Cardiac muscle cell (in vitro differentiated cells and primary cell): ENCODE measurements around the gene ANXA1. TPM values are rescaled to one million over a fixed set of nuclear protein-coding genes. Genes with fewer than 3 reads are reported as not detected.

ENCODE experiments used
- DNase-seq, 2 donors: peaks; one replicate each; pipeline versions ENCODE4 v3.0.0 to v3.0.0-alpha.2; 2010 to 2017; ENCODE audit warnings: low read depth in 1 of 2, low spot score in 1 of 2
- H3K27ac ChIP-seq: fragments of 200-600 bp; sonication (generic); 2 replicates; pipeline ENCODE4 v1.5.1; 2016
- H3K27me3 ChIP-seq: fragments of 200-600 bp; sonication (generic); 2 replicates; pipeline ENCODE4 v1.6.0; 2016; ENCODE audit warnings: control low read depth
- H3K36me3 ChIP-seq: fragments of 200-600 bp; sonication (generic); 2 replicates; pipeline ENCODE4 v1.5.1; 2016; ENCODE audit warnings: control low read depth
- H3K4me1 ChIP-seq: fragments of 200-600 bp; sonication (generic); 2 replicates; pipeline ENCODE4 v1.8.1; 2017; ENCODE audit warnings: low read depth, mild to moderate bottlenecking, mixed run types
- H3K4me3 ChIP-seq: fragments of 200-600 bp; sonication (generic); 2 replicates; pipeline ENCODE4 v1.5.1; 2016; ENCODE audit warnings: mild to moderate bottlenecking
- H3K9me3 ChIP-seq: fragments of 200-600 bp; sonication (generic); 2 replicates; pipeline ENCODE4 v1.5.1; 2017; ENCODE audit warnings: low read depth, mild to moderate bottlenecking, control low read depth
- polyA plus RNA-seq: library from polyadenylated mRNA; unstranded; fragments of >200 nt; fragmentation: Nextera tagmentation; extraction: Ambion mirVana; gene quantifications from 2 replicates; pipeline ENCODE4 v1.2.1, GENCODE V29; 2016
- total RNA-seq: library from RNA; depleted of rRNA; stranded (reverse); fragments of >200 nt; gene quantifications from 2 replicates; pipeline ENCODE4 v1.2.3, GENCODE V29; 2016
- TF ChIP-seq, protein P1 (sequence below): IDR thresholded peaks from 2 replicates; pipeline ENCODE4 v1.5.1; 2012; ENCODE audit warnings: low read depth, mild to moderate bottlenecking, low read length

The ANXA1 gene
- total and polyA plus RNA-seq, 2 experiments from 2014 or later, result 1.2 to 13.7 TPM

DNA sequence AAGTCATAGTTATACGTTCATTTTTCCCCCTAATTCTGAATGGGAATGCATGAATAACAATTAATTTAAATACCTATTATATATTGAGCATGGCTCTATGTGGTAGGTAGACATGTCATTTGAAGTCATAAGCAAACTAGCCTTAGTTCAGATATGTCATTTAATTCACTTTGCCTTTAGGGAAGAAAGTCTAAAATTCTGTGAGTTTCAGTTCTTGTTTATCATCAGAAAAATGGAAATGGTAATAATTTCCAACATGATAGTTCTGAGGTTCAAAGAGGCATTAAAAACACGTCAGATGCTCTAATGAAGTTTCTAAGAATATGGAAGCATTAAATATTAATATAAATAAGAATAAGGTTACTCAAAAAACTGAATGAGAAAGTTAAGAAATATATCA is 13.1 kb upstream of the ANXA1 start:
- no peaks in the 10 kb centered on the region for H3K4me1 ChIP-seq
- H3K36me3 ChIP-seq, result no peaks in the 10 kb centered on the region
- no peak overlapping the region for H3K4me3 ChIP-seq
- H3K9me3 ChIP-seq, result peaks cover 2% of the 10 kb centered on the region
- no peaks in the 10 kb centered on the region for H3K27me3 ChIP-seq
- no peak for DNase-seq
- no peak overlapping the region for H3K27ac ChIP-seq
- TF ChIP-seq, protein P1, sequence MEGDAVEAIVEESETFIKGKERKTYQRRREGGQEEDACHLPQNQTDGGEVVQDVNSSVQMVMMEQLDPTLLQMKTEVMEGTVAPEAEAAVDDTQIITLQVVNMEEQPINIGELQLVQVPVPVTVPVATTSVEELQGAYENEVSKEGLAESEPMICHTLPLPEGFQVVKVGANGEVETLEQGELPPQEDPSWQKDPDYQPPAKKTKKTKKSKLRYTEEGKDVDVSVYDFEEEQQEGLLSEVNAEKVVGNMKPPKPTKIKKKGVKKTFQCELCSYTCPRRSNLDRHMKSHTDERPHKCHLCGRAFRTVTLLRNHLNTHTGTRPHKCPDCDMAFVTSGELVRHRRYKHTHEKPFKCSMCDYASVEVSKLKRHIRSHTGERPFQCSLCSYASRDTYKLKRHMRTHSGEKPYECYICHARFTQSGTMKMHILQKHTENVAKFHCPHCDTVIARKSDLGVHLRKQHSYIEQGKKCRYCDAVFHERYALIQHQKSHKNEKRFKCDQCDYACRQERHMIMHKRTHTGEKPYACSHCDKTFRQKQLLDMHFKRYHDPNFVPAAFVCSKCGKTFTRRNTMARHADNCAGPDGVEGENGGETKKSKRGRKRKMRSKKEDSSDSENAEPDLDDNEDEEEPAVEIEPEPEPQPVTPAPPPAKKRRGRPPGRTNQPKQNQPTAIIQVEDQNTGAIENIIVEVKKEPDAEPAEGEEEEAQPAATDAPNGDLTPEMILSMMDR, result no peak

DNA sequence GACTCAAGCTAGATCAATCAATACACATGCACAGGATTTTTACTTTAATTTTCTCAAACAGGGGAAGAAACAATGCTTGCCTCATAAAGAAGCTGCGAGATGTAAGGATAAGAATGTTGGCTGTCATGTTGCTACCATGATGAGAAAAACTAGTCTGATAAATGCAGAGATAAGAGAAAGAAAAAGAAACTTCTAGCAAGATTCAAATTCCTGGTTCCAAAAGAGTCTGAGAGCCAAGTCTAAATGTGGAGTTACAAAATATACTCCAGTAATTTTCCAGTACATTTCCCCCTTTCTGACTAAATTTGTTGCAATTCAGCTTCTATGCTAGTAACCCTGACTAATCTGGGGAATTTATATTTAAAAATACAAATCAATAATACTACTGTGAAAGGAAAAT is 10.4 kb upstream of the ANXA1 start:
- TF ChIP-seq, protein P1, result no peak
- no peak for DNase-seq
- no peak overlapping the region for H3K4me3 ChIP-seq
- no peaks in the 10 kb centered on the region for H3K4me1 ChIP-seq
- no peak overlapping the region for H3K27ac ChIP-seq
- H3K27me3 ChIP-seq, result no peaks in the 10 kb centered on the region
- no peaks in the 10 kb centered on the region for H3K36me3 ChIP-seq
- H3K9me3 ChIP-seq, result peaks cover 2% of the 10 kb centered on the region

DNA sequence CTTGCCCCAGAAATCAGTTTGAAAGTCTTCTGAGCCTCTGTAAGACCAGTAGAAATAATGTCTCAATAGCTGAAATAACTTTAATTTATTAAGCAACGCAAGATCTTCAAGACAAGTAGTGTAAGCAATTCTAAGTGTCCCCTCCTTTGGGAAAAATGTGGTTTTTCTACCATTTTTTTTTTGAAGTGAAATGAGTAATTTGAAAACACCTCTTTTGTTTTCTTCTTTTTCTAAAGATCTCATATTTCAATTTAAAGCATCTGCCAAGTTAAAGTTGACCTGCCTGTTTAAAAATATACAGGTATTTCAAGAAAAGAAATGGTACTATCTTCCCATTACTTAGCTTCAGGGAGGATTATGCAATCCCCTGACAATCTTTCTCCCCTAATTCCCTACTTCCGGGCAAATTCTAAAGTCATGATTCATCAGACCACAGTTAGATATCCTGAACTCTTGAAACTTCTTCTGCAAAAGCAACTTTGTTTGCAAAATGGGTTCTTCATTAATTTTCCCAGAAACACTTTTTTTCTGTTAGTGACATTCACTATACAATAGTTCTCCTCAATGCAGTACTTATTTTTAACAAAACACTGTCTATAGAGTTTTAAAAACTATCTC is 7.8 kb upstream of the ANXA1 start:
- TF ChIP-seq, protein P1, result no peak
- no peaks in the 10 kb centered on the region for H3K36me3 ChIP-seq
- H3K4me1 ChIP-seq, result peaks cover 5% of the 10 kb centered on the region
- H3K27ac ChIP-seq, result no peak overlapping the region
- H3K9me3 ChIP-seq, result peaks cover 2% of the 10 kb centered on the region
- peak in 1 of 2 donors; percentile 91 for DNase-seq
- H3K4me3 ChIP-seq, result no peak overlapping the region
- no peaks in the 10 kb centered on the region for H3K27me3 ChIP-seq

DNA sequence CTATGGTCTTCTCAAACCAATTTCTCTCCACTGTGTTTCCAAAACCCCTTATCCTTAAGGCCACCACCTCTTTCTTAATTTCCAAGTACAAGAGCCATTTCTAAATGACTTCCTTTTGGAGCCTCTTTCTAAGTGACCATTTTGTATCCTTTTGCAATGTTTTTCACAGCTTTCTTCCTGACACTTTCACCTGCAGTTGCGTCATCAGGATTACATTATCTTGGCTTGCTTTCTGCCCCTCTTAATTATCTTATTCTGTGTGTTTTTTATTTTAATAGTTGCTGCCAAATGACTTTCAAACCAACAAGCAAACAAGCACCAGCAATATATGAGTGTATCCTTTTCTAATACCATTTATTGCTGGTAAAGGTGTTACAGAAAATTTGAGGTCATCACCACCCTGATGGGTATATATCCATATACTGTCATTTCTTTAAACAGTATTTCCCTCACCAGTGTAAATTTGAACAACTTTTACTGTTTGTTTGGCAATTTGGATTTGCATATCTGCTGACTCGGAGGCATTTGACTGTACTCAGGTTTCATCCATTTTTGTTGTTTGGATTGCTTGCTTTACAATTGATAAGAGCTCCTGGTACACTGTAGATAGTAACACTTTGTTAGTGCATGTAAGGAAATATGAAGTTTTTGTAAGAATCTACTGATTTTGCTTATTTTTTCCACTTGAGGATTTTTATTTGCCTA is 5.4 kb upstream of the ANXA1 start:
- Histone ChIP-seq H3K4me1 (peaks cover 5% of the 10 kb centered on the region), H3K4me3 (no peak overlapping the region), H3K27me3 (no peaks in the 10 kb centered on the region), H3K9me3 (no peaks in the 10 kb centered on the region), H3K36me3 (no peaks in the 10 kb centered on the region), H3K27ac (no peak overlapping the region)
- DNase-seq, result no peak
- TF ChIP-seq, protein P1, result no peak

DNA sequence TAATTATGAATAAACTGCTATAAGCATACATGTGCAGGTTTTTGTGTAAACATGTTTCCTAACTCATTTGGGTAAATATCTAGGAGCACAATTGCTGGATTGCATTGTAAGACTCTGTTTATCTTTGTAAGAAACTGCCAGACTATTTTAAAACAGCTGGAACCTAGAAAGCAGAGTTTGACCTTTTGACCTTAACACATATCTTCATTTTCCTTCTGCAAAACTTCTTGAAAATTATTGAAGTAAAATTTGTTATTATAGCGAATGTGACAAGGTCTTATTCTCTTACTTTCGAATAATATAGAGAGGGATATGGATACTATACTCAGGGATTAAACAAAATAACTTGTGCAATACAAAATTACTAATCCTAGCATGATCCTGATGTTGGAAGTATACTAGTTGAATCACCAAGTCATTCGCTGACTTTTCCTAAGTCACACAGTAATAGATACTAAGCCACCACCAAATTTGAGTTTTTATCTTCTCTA is 3.2 kb upstream of the ANXA1 start:
- Histone ChIP-seq H3K27me3 (no peaks in the 10 kb centered on the region), H3K4me1 (peaks cover 10% of the 10 kb centered on the region), H3K4me3 (no peak overlapping the region), H3K9me3 (no peaks in the 10 kb centered on the region), H3K36me3 (no peaks in the 10 kb centered on the region), H3K27ac (no peak overlapping the region)
- TF ChIP-seq, protein P1, result no peak
- DNase-seq, result no peak
